ENCODE measurements around the gene CD84.
"Not testable (repeated sequence)": the region's sequence is repeated elsewhere in the genome, so short reads cannot be mapped to it uniquely, and the experiment has no call there.

The CD84 gene

GRCh38 chr1:160567858-160568682 is 11.2 kb downstream of the CD84 start:
- no peak for DNase-seq

- no peak for DNase-seq
Observed at GRCh38 chr1:160567341-160567740, 12.0 kb downstream of the CD84 start.

DNA sequence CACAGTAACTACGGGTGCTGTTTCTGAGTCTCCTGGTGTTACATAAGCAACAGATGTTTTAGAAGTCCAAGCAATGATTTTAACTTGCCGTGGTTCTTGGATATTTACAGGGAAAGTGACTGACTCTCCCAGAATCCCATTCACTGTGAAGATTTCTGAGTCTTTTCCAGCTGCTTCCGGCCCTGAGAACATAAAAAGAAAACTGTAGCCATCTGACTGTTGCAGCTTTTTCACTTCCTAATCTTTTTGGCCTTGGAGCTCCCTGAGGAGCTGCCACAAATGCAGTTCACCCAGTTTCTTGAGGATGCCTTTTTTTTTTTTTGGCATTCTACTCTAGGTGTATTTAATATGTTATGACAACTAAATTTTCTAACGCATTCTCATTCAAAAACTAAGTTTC is 13.7 kb downstream of the CD84 start:
- no peak for DNase-seq

DNA sequence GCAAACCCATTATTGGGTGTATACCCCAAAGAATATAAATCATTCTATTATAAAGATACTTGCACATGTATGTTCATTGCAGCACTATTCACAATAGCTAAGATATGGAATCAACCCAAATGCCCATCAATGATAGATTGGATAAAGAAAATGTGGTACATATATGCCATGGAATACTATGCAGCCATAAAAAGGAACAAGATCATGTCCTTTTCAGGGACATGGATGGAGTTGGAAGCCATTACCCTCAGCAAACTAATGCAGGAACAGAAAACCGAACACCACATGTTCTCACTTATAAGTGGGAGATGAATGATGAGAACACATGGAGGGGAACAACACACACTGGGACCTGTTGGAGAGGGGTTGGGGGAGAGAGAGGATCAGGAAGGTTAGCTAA is 16.1 kb downstream of the CD84 start:
- DNase-seq = not testable (repeated sequence)

GRCh38 chr1:160562745-160563144 is 16.6 kb downstream of the CD84 start:
- DNase-seq = not testable (repeated sequence)

DNA sequence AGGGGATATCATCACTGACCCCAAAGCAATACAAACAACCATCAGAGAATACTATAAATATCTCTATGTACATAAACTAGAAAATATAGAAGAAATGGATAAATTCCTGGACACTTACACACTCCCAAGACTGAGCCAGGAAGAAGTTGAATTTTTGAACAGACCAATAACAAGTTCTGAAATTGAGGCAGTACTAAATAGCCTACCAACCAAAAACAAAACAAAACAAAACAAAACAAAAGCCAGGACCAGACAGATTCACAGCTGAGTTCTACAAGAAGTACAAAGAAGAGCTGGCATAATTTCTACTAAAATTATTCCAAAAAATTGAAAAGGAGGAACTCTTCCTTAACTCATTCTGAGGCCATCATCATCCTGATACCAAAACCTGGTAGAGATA is 18.5 kb downstream of the CD84 start:
- no peak for DNase-seq

DNA sequence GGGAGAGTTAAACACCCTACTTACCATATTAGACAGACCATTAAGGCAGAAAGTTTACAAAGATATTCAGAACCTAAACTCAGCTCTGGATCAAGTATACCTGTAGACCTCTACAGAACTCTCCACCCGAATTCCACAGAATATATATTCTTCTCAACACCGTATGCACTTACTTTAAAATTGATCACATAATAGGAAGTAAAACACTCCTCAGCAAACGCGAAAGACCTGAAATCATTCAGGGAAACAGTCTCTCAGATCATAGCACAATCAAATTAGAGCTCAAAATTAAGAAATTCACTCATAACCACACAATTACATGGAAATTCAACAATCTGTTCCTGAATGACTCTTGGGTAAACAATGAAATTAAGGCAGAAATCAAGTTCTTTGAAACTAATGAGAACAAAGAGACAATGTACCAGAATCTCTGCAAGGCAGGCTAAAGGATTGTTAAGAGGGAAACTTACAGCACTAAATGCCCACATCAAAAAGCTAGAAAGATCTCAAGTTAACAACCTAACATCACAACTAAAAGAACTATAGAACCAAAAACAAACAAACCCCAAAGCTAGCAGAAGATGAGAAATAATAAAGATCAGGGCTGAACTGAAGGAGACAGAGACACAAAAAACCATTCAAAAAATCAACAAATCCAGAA is 19.1 kb downstream of the CD84 start:
- DNase-seq = no peak

GRCh38 chr1:160559437-160559836 is 19.9 kb downstream of the CD84 start:
- not testable (repeated sequence) for DNase-seq

DNA sequence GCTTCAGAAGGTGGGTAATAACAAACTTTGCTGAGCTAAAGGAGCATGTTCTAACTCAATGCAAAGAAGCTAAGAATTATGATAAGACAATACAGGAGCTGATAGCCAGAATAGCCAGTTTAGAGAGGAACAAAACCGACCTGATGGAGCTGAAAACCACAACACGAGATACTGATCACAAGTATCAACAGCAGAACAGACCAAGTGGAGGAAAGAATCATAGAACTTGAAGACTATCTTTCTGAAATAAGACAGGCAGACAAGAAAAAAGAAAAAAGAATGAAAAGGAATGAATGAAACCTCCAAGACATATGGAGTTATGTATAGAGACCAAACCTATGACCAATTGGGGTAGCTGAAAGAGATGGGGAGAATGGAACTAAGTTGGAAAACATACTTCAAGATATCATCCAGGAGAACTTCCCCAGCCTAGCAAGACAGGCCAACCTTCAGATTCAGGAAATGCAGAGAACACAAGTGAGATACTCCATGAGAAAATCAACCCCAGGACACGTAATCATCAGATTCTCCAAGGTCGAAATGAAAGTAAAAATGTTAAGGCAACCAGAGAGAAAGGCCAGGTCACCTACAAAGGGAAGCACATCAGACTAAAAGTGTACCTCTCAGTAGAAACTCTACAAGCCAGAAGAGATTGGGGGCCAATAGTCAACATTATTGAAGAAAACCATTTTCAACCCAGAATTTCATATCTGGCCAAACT is 20.5 kb downstream of the CD84 start:
- no peak for DNase-seq

- DNase-seq = no peak
Observed at GRCh38 chr1:160553778-160554177, 25.5 kb downstream of the CD84 start.

DNA sequence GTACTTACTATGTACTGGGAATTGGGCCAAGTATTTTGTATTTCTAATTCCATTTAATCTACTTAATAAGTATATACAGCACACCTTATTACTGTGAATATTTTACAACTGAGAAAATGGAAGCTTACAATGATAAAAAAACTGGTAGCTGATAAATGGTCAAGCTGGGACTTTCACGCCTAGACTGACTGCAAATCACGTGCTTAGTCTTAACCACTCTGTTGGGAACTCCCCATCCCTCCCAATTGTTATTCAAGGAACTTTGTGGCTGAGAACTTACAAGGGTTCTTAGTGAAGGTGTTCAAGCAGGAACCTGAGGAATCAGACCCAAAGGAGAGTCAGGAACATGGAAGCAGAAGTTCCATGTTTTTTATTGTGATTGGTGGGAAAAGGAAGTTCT is 26.9 kb downstream of the CD84 start:
- DNase-seq = no peak

DNA sequence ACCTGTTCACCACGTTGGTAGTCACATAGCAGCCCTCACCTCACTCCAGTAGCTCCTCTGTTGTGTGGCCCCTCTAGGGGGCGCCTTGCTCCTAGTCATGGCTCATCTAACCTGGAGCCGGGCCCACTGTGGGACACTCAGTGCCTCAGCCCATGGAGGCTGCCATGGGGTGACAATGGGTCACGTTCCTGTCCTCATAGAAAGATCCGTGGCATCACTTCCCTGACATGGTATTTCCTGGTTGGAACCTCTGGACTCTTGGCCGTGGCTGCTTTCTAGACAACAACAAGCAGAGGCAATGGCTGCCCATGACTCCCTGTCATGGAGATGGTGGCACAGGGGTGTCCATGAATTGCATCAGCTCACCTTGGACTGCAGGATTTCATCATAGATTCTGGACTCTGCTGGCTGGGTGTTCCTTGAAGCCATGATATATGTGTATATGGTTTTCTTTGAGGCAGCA is 28.7 kb downstream of the CD84 start:
- no peak for DNase-seq

- no peak for DNase-seq
Observed at GRCh38 chr1:160549665-160550006, 29.7 kb downstream of the CD84 start.

GRCh38 chr1:160548960-160549664 is 30.2 kb downstream of the CD84 start:
- DNase-seq = no peak

- no peak for DNase-seq
Observed at GRCh38 chr1:160548183-160548582, 31.1 kb downstream of the CD84 start.

- DNase-seq = no peak
Observed at GRCh38 chr1:160547422-160547821, 31.9 kb downstream of the CD84 start.

DNA sequence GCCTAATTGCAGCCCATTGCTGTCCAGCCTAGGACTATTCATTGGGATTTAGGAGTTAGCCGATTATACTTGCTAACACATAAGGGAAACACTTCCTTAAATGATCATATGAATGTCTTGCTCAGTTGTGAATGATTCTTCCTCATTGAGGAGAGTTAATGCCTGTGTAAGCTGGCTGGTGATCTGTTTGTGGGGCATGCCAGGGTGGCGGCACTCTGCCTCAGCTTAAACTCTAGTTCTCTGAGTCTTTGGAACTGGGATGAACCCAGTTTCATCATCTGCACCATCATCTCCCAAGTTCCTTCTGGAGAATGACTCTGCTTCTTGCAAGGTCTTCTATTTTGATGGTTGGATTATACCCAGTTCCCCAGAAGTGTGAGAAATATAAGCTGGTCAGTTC is 32.4 kb downstream of the CD84 start:
- no peak for DNase-seq

GRCh38 chr1:160544647-160545046 is 34.6 kb downstream of the CD84 start:
- no peak for DNase-seq

DNA sequence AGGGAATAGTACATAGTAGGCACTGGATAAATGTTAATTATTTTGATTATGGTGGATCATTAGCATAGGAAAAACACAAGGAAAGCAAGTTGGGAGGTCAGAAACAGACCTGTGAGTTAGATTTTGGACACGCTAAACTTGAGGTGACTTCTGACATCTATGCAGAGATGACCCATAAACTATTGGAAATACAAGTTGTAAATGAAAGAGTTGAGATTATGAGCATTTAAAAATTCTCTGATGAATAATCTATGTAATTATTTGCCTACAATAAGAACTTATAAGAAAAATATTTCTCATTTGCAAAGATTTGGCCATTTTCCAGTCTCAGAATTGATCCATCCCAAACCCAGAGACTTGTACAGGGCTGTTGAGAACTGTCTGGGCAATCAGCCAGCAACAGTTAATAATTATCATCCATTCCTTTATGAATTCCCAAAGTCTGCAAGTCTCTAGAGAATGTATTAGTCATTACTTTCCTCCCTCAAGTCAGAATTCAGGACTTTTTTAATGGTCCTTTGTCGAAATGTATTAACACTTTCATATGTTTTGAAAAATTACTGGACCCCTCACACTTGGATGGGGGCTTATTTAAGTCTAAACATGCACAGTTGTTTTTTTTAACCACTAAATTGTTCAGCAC is 36.9 kb downstream of the CD84 start:
- no peak for DNase-seq

GRCh38 chr1:160541622-160542302 is 37.5 kb downstream of the CD84 start:
- no peak for DNase-seq

GRCh38 chr1:160540859-160541233 is 38.5 kb downstream of the CD84 start:
- DNase-seq = no peak

Data from NCI-H187 (cell line).